Fibroblast of mammary gland (primary cell): ENCODE data around the gene PATE2.

Experiments used
- DNase-seq: peaks from one replicate; pipeline ENCODE4 v3.0.0-alpha.2; 2010; ENCODE audit warnings: low read depth
- H3K4me3 ChIP-seq: 2 replicates; pipeline ENCODE4 v1.5.1; 2011; ENCODE audit warnings: low read depth, mild to moderate bottlenecking, low read length, moderate library complexity; ENCODE audit not compliant: control insufficient read depth
- CTCF ChIP-seq: conservative IDR thresholded peaks from 2 replicates; pipeline ENCODE4 v1.5.1; 2011; ENCODE audit warnings: low read depth, low read length, inconsistent platforms; ENCODE audit not compliant: control insufficient read depth, insufficient read depth

Gene PATE2

GRCh38 chr11:125784678-125785077 is 6.0 kb upstream of the PATE2 start:
- DNase-seq, result no peak
- no peak for TF ChIP-seq CTCF

GRCh38 chr11:125777309-125777708 is 1.3 kb downstream of the PATE2 start:
- TF ChIP-seq CTCF, result no peak
- peak; percentile 22 for DNase-seq
- H3K4me3 ChIP-seq, result no peak overlapping the region

More at GRCh38 chr11:125784678-125785077, 6.0 kb upstream of the PATE2 start:
- H3K4me3 ChIP-seq, result no peak overlapping the region

- no peak for TF ChIP-seq CTCF
- DNase-seq, result peak; percentile 22
- no peak overlapping the region for H3K4me3 ChIP-seq
Observed at GRCh38 chr11:125773516-125773915, 5.1 kb downstream of the PATE2 start.

- TF ChIP-seq CTCF, result no peak
- peak; percentile 42 for DNase-seq
Observed at GRCh38 chr11:125772834-125773505, 5.7 kb downstream of the PATE2 start.

GRCh38 chr11:125770583-125770982 is 8.0 kb downstream of the PATE2 start:
- TF ChIP-seq CTCF, result no peak
- no peak for DNase-seq
- H3K4me3 ChIP-seq, result no peak overlapping the region

More at GRCh38 chr11:125772834-125773505, 5.7 kb downstream of the PATE2 start:
- H3K4me3 ChIP-seq, result no peak overlapping the region

- no peak overlapping the region for H3K4me3 ChIP-seq
- TF ChIP-seq CTCF, result no peak
- no peak for DNase-seq
Observed at GRCh38 chr11:125768336-125769046, 10.1 kb downstream of the PATE2 start.
